ENCODE measurements around the gene SLC24A3.

- no peak for TF ChIP-seq CTCF (IDR thresholded peaks at IDR 0.05)
- no peak for TF ChIP-seq POLR2A (IDR thresholded peaks at IDR 0.05)
Measured at GRCh38 chr20:19321176-19321575, 108.7 kb downstream of the SLC24A3 start.

Measured in heart left ventricle (tissue), 13 donors.